ENCODE results near the gene LIN37.

DNA sequence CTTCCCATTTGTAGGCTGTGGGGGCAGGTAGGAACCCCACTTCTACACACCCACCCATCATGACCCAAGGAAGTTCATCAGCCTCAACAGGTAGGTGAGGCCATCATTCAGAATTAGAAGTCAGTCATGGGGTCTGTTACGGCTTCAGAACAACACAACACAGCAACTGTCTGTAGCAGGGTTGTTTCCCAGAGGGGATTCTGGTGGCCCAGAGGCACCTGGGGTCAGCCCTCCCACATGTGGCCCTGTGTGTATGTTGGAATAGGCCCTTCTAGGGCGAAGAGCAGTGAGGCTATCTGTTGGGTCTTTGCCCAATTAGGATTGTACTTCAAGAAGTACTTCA lies 9.5 kb upstream of the LIN37 start:
- TF ChIP-seq EZH2 (IDR thresholded peaks at IDR 0.05) (no peak), POLR2AphosphoS5 (IDR thresholded peaks at IDR 0.05; ENCODE audit: borderline replicate concordance, low read depth, low read length) (no peak)

Measured in SK-N-MC (cell line).